Mammary microvascular endothelial cell (primary cell): Measurements from ENCODE around the gene MYOZ1. TPM values are rescaled to one million over a fixed set of nuclear protein-coding genes. Genes with fewer than 3 reads are reported as not detected.

Experiments
- total RNA-seq: library from RNA; depleted of rRNA; stranded (reverse); fragments of >200 nt; gene quantifications from 2 replicates; pipeline ENCODE4 v1.2.3, GENCODE V29; 2015

The MYOZ1 gene, protein sequence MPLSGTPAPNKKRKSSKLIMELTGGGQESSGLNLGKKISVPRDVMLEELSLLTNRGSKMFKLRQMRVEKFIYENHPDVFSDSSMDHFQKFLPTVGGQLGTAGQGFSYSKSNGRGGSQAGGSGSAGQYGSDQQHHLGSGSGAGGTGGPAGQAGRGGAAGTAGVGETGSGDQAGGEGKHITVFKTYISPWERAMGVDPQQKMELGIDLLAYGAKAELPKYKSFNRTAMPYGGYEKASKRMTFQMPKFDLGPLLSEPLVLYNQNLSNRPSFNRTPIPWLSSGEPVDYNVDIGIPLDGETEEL
- not detected in 2 replicates for total RNA-seq

DNA sequence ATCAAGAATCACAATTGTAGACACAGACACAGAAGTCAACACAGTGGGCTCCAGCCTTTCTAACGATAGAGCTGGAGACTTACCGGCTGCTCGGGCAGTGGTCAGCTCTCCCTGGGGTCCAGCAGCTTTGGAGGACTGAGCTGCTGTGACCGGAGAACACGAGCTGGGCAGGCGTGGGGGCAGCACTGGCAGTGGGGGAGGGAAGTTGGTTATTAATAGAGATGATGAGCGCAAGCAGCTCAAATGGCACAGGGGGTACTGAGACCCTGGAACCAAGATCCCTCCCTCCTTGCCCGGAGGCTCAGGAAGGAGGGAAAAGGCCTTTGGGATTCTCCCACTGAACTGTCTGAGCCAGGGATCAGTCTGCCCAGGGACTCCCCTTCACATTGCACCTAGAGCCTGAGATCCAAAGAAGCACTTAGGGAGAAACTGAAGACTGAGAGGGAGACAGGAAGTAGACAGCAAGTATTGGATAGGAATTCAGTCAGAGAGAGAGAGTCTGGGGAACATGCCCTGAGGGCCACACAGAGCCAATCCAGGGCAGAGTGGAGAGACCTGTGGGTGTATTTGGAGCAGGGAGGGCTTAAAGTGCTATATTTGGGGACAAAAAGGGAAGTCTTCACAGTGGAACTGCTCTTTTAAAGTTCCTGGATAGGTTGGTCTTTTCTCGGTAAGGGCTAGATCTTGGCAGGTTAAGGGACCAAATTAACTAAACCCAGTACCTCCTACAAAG, at the start of gene MYOZ1:
MYOZ1 (minus strand) TSS at position 147 of the 733 bp plus-strand sequence. CDS start 1,457 bp downstream, outside the sequence.

DNA sequence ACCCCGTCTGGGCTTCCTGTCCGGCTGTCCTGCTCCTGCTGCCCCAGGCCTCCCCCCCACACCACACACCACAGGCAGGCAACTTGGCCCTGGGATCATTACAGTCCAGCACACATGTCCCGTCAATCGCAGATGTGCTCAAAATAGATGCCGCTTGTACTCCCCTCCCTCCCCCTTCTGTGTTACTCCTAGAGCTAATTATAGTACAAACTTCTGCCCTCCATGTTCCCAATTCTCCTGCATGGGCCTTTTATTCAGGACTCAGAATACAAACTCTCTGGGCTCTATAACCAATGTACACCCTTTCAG, 14.7 kb upstream of the MYOZ1 start, which contains the start of gene SYNPO2L:
SYNPO2L (minus strand) TSS at position 40 of the 309 bp plus-strand sequence. CDS start 107 bp downstream, outside the sequence.

DNA sequence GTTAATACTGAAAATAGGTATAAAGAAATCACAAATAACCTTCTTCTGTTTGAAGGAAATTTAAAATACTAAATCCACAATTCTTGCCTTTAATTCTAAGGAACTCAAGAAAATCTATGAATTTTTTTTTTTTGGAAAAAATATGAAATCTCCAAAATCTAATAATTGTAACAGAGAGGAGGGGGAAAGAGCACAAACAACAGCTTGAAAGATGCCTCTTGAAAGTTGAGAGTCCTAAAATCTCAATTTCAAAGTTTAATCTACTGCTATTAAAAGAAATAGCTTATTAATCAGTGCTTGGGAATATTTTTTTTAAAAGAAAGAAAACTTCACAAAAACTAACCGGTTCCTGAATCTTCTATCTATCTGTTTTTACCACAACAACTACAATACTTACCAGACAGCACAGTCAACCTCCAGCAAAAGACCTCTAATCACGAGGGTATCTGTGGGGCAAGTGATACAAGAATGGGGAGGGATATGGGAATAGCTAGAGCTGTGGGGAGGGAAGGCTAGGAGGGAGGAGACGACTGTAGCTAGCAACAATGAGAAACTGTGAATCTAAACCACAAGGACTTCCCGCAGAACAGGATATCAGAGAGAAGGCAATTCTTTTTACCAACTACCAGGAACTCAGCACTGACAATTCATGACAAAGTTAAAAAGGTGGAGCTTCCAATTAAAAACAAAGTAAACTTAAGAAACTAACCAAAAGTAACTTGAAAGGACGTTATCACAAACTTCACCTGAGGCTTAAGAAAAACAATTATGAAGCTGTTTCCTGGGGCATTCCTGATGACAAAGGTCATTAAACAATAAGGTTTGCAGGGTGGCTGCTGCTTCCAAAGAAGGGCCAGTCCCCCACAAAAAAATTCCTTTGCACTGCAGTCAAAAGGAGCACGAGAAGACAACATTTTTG, 50.1 kb downstream of the MYOZ1 start, which contains the start of gene USP54:
USP54 (minus strand) TSS at position 462 of the 919 bp plus-strand sequence. CDS start 15,684 bp downstream, outside the sequence.

Other genes starting within 250 kb of the MYOZ1 start
- gene ANXA7, start 227.4 kb downstream of the MYOZ1 start, total RNA-seq = 110 and 111 TPM in 2 replicates
- gene MSS51, start 207.9 kb downstream of the MYOZ1 start, total RNA-seq = 0.30 and 0.40 TPM in 2 replicates
- gene PPP3CB, start 145.4 kb downstream of the MYOZ1 start, total RNA-seq = 11.9 and 13.1 TPM in 2 replicates
- 7.2 and 9.5 TPM in 2 replicates for gene USP54, start 50.1 kb downstream of the MYOZ1 start, total RNA-seq
- gene SYNPO2L, start 14.6 kb upstream of the MYOZ1 start, total RNA-seq = not detected in 2 replicates
- gene AGAP5, start 56.6 kb upstream of the MYOZ1 start, total RNA-seq = 0.27 and 0.74 TPM in 2 replicates
- 75.7 and 77.4 TPM in 2 replicates for gene SEC24C, start 102.9 kb upstream of the MYOZ1 start, total RNA-seq
- gene CHCHD1, start 140.6 kb upstream of the MYOZ1 start, total RNA-seq = 55.3 and 57.4 TPM in 2 replicates
- 64.2 and 66.7 TPM in 2 replicates for gene ZSWIM8, start 144.1 kb upstream of the MYOZ1 start, total RNA-seq
- 13.3 and 13.8 TPM in 2 replicates for gene NDST2, start 170.1 kb upstream of the MYOZ1 start, total RNA-seq
- gene CAMK2G, start 233.1 kb upstream of the MYOZ1 start, total RNA-seq = 21.7 and 23.1 TPM in 2 replicates